Liver (tissue), 9 donors: Measurements from ENCODE around the gene AP2S1. TPM values are rescaled to one million over a fixed set of nuclear protein-coding genes. Genes with fewer than 3 reads are reported as not detected.

Source experiments
- DNase-seq: peaks from one replicate; pipeline ENCODE4 v3.0.0-alpha.2; 2017; ENCODE audit warnings: low spot score
- H3K27ac ChIP-seq, 2 donors: one replicate each; pipeline ENCODE4 v1.7.0; 2013; ENCODE audit warnings: inconsistent platforms in 2 of 2, low read length in 2 of 2, control low read depth in 1 of 2, low read depth in 1 of 2, mild to moderate bottlenecking in 1 of 2
- H3K27me3 ChIP-seq, 4 donors: one replicate each; pipeline versions ENCODE4 v1.6.1 to v1.7.0; 2013; ENCODE audit warnings: low read length in 3 of 4, inconsistent platforms in 1 of 4, mild to moderate bottlenecking in 1 of 4, moderate library complexity in 1 of 4; ENCODE audit not compliant: control insufficient read depth in 4 of 4, insufficient read depth in 4 of 4
- H3K36me3 ChIP-seq, 4 donors: one replicate each; pipeline versions ENCODE4 v1.6.1 to v1.7.0; 2013; ENCODE audit warnings: low read length in 3 of 4, mild to moderate bottlenecking in 3 of 4, low read depth in 1 of 4, moderate library complexity in 1 of 4; ENCODE audit not compliant: control insufficient read depth in 4 of 4, insufficient read depth in 3 of 4
- H3K4me1 ChIP-seq, 4 donors: one replicate each; pipeline versions ENCODE4 v1.6.1 to v1.7.0; 2013; ENCODE audit warnings: low read length in 3 of 4, mild to moderate bottlenecking in 3 of 4, moderate library complexity in 1 of 4; ENCODE audit not compliant: control insufficient read depth in 4 of 4, insufficient read depth in 4 of 4
- H3K4me3 ChIP-seq, 3 donors: one replicate each; pipeline versions ENCODE4 v1.6.1 to v1.7.0; 2013; ENCODE audit warnings: low read length in 3 of 3, control low read depth in 1 of 3, low read depth in 1 of 3, mild to moderate bottlenecking in 1 of 3
- H3K9ac ChIP-seq, 2 donors: one replicate each; pipeline ENCODE4 v1.7.0; 2013; ENCODE audit warnings: low read length in 2 of 2, mild to moderate bottlenecking in 2 of 2, moderate library complexity in 2 of 2, control low read depth in 1 of 2, low read depth in 1 of 2
- H3K9me3 ChIP-seq, 4 donors: one replicate each; pipeline versions ENCODE4 v1.6.1 to v1.7.0; 2013; ENCODE audit warnings: low read length in 3 of 4; ENCODE audit not compliant: control insufficient read depth in 4 of 4
- ATF3 ChIP-seq: IDR thresholded peaks from 2 replicates; pipeline ENCODE4 v1.6.1; 2016; ENCODE audit warnings: antibody characterized with exemption
- CTCF ChIP-seq: fragments of 150-350 bp; IDR thresholded peaks from 2 replicates; pipeline ENCODE4 v1.5.1; 2017; ENCODE audit warnings: improper control_type of control experiment, low read depth, low read length; ENCODE audit not compliant: missing input control
- EGR1 ChIP-seq, 2 donors: IDR thresholded peaks; 2 replicates each; pipeline ENCODE4 v1.6.1; 2016 to 2018; ENCODE audit warnings: antibody characterized with exemption in 2 of 2, low read depth in 2 of 2
- FOXA1 ChIP-seq: IDR thresholded peaks from 2 replicates; pipeline ENCODE4 v1.6.1; 2016; ENCODE audit warnings: antibody characterized with exemption
- FOXA2 ChIP-seq: IDR thresholded peaks from 2 replicates; pipeline ENCODE4 v1.6.1; 2016; ENCODE audit warnings: antibody characterized with exemption
- GABPA ChIP-seq, 2 donors: IDR thresholded peaks in 1 of 2; conservative IDR thresholded peaks in 1 of 2; 2 replicates each; pipeline ENCODE4 v1.6.1; 2016; ENCODE audit warnings: antibody characterized with exemption in 2 of 2, mild to moderate bottlenecking in 1 of 2, moderate library complexity in 1 of 2
- HNF4A ChIP-seq, 2 donors: conservative IDR thresholded peaks; 2 replicates each; pipeline ENCODE4 v1.6.1; 2016; ENCODE audit warnings: antibody characterized with exemption in 2 of 2, mild to moderate bottlenecking in 2 of 2
- HNF4G ChIP-seq: IDR thresholded peaks from 2 replicates; pipeline ENCODE4 v1.6.1; 2016; ENCODE audit warnings: antibody characterized with exemption
- JUND ChIP-seq, 2 donors: IDR thresholded peaks; 2 replicates each; pipeline ENCODE4 v1.6.1; 2016; ENCODE audit warnings: antibody characterized with exemption in 2 of 2
- MAX ChIP-seq: IDR thresholded peaks from 2 replicates; pipeline ENCODE4 v1.6.1; 2016; ENCODE audit warnings: antibody characterized with exemption
- NR2F2 ChIP-seq: IDR thresholded peaks from 2 replicates; pipeline ENCODE4 v1.6.1; 2016; ENCODE audit warnings: antibody characterized with exemption
- RAD21 ChIP-seq, 2 donors: IDR thresholded peaks; 2 replicates each; pipeline ENCODE4 v1.6.1; 2016; ENCODE audit warnings: antibody characterized with exemption in 2 of 2, mild to moderate bottlenecking in 2 of 2
- REST ChIP-seq: IDR thresholded peaks from 2 replicates; pipeline ENCODE4 v1.6.1; 2016; ENCODE audit warnings: antibody characterized with exemption, mild to moderate bottlenecking
- RXRA ChIP-seq, 2 donors: IDR thresholded peaks; 2 replicates each; pipeline ENCODE4 v1.6.1; 2017 to 2018; ENCODE audit warnings: antibody characterized with exemption in 2 of 2, mild to moderate bottlenecking in 1 of 2
- SP1 ChIP-seq: IDR thresholded peaks from 2 replicates; pipeline ENCODE4 v1.6.1; 2018; ENCODE audit warnings: antibody characterized with exemption, mild to moderate bottlenecking
- TAF1 ChIP-seq: conservative IDR thresholded peaks from 2 replicates; pipeline ENCODE4 v1.6.1; 2016; ENCODE audit warnings: antibody characterized with exemption, mild to moderate bottlenecking
- YY1 ChIP-seq: IDR thresholded peaks from 2 replicates; pipeline ENCODE4 v1.6.1; 2016; ENCODE audit warnings: antibody characterized with exemption, mild to moderate bottlenecking
- ZBTB33 ChIP-seq: IDR thresholded peaks from 2 replicates; pipeline ENCODE4 v1.6.1; 2016; ENCODE audit warnings: antibody characterized with exemption
- WGBS: extraction: QIAGEN DNeasy Blood & Tissue Kit; methylation state at CpG from one replicate; pipeline ENCODE4 v1.1.7; 2013; 5-methylcytosine and 5-hydroxymethylcytosine counted together
- polyA plus RNA-seq, 2 donors: library from polyadenylated mRNA; stranded (reverse) in 1 of 2; unstranded in 1 of 2; fragments of 200-250 nt in 1 of 2; fragments of >200 nt in 1 of 2; fragmentation: Nextera tagmentation in 1 of 2; extraction: Ambion mirVana in 1 of 2; gene quantifications; one replicate each; pipeline versions ENCODE4 v1.2.1 to v1.2.3, GENCODE V29; 2013 to 2015
- total RNA-seq, 2 donors: library from RNA; depleted of rRNA; stranded (reverse); fragments of >200 nt; gene quantifications; one replicate each; pipeline ENCODE4 v1.2.3, GENCODE V29; 2014
- donor health status: healthy.
- donor health status: healthy.
- donor health status: healthy.
- donor health status: healthy.
- donor health status: healthy.

AP2S1 gene
- total and polyA plus RNA-seq, 4 donors = 28.3 to 168 (median 79.0) TPM

- peak overlapping the region; percentile 89 to 95 for H3K9ac ChIP-seq
- DNase-seq = no peak
- under 1% methylated on average over 19 of the region's 19 CpGs for WGBS
- H3K4me3 ChIP-seq = peak overlapping the region; percentile 73 to 78 (median 73)
- no peaks in the 10 kb centered on the region for H3K27me3 ChIP-seq
- peaks cover 15 to 66% (median 51%) of the 10 kb centered on the region in 4 donors for H3K4me1 ChIP-seq
- H3K27ac ChIP-seq = peak overlapping the region; percentile 99 to 100
- H3K36me3 ChIP-seq = no peaks in the 10 kb centered on the region
- TF ChIP-seq ZBTB33 (no peak), YY1 (peak; percentile 49), RAD21 (IDR thresholded peaks at IDR 0.05) (peak in 1 of 2 donors; percentile 14), FOXA1 (no peak), NR2F2 (peak; percentile 14), ATF3 (no peak), REST (peak; percentile 19), EGR1 (IDR thresholded peaks at IDR 0.05; ENCODE audit: low read depth in 2 of 2) (no peak), JUND (IDR thresholded peaks at IDR 0.05) (no peak), HNF4G (no peak), MAX (no peak), TAF1 (no peak), HNF4A (conservative IDR thresholded peaks at IDR 0.05) (peak in 1 of 2 donors; percentile 21), FOXA2 (no peak), GABPA (IDR thresholded peaks at IDR 0.05 in 1 of 2, conservative IDR thresholded peaks at IDR 0.05 in 1 of 2) (no peak), SP1 (no peak), RXRA (IDR thresholded peaks at IDR 0.05) (peak in 1 of 2 donors; percentile 19), CTCF (no peak)
- no peaks in the 10 kb centered on the region for H3K9me3 ChIP-seq
Measured at GRCh38 chr19:46861691-46862502, 11.3 kb upstream of the AP2S1 start.
